Measurements from ENCODE around the gene CEP170.

The CEP170 gene

GRCh38 chr1:243268751-243269460 is 13.8 kb upstream of the CEP170 start:
- Histone ChIP-seq H3K4me2 (peak overlapping the region; percentile 92), H3K27ac (peak overlapping the region; percentile 87), H3K27me3 (no peaks in the 10 kb centered on the region), H3K4me1 (peaks cover 70% of the 10 kb centered on the region), H3K4me3 (peak overlapping the region; percentile 59), H3K36me3 (peaks cover 11% of the 10 kb centered on the region), H3K9me3 (no peaks in the 10 kb centered on the region), H3K9ac (peak overlapping the region; percentile 72), H4K20me1 (no peaks in the 10 kb centered on the region)
- no peak for TF ChIP-seq Cebpa-rat (IDR thresholded peaks at IDR 0.05)

- 0 out of 2 replicates have a peak, but pooled peaks cover 4% of the 10 kb centered on the region for H3K36me3 ChIP-seq
- H3K4me2 ChIP-seq = peak overlapping the region; percentile 92
- H3K9ac ChIP-seq = peak overlapping the region; percentile 72
- TF ChIP-seq Cebpa-rat (IDR thresholded peaks at IDR 0.05) = no peak
- no peaks in the 10 kb centered on the region for H3K9me3 ChIP-seq
- no peaks in the 10 kb centered on the region for H4K20me1 ChIP-seq
- H3K4me3 ChIP-seq = peak overlapping the region; percentile 59
- H3K27me3 ChIP-seq = no peaks in the 10 kb centered on the region
- peak overlapping the region; percentile 87 for H3K27ac ChIP-seq
- peaks cover 78% of the 10 kb centered on the region for H3K4me1 ChIP-seq
Observed at GRCh38 chr1:243267914-243268653, 13.0 kb upstream of the CEP170 start.

- Histone ChIP-seq H3K4me1 (peaks cover 84% of the 10 kb centered on the region), H3K4me3 (no peak overlapping the region), H3K9ac (peak overlapping the region; percentile 72), H3K27ac (peak overlapping the region; percentile 87), H3K27me3 (no peaks in the 10 kb centered on the region), H3K36me3 (0 out of 2 replicates have a peak, but pooled peaks cover 3% of the 10 kb centered on the region), H3K9me3 (no peaks in the 10 kb centered on the region), H4K20me1 (no peaks in the 10 kb centered on the region), H3K4me2 (peak overlapping the region; percentile 92)
- TF ChIP-seq Cebpa-rat (IDR thresholded peaks at IDR 0.05) = no peak
Observed at GRCh38 chr1:243267471-243267880, 12.4 kb upstream of the CEP170 start.

GRCh38 chr1:243266231-243266630 is 11.2 kb upstream of the CEP170 start:
- Histone ChIP-seq H3K4me1 (peaks cover 85% of the 10 kb centered on the region), H4K20me1 (no peaks in the 10 kb centered on the region), H3K9me3 (no peaks in the 10 kb centered on the region), H3K9ac (no peak overlapping the region), H3K36me3 (no peaks in the 10 kb centered on the region), H3K4me2 (no peak overlapping the region; the same call in 1 of the 2 replicates), H3K27ac (peak overlapping the region; percentile 87; the same call in 1 of the 2 replicates), H3K27me3 (no peaks in the 10 kb centered on the region), H3K4me3 (no peak overlapping the region)
- TF ChIP-seq Cebpa-rat (IDR thresholded peaks at IDR 0.05) = no peak

- peak; percentile 55; the same call in 1 of the 2 replicates for TF ChIP-seq Cebpa-rat (IDR thresholded peaks at IDR 0.05)
- H3K4me1 ChIP-seq = peaks cover 73% of the 10 kb centered on the region
- H3K27me3 ChIP-seq = no peaks in the 10 kb centered on the region
- H4K20me1 ChIP-seq = no peaks in the 10 kb centered on the region
- peak overlapping the region; percentile 77 for H3K27ac ChIP-seq
- H3K9ac ChIP-seq = peak overlapping the region; percentile 39; the same call in 1 of the 2 replicates
- no peak overlapping the region for H3K4me3 ChIP-seq
- H3K4me2 ChIP-seq = peak overlapping the region; percentile 71
- H3K9me3 ChIP-seq = no peaks in the 10 kb centered on the region
- no peaks in the 10 kb centered on the region for H3K36me3 ChIP-seq
Observed at GRCh38 chr1:243264717-243265116, 9.6 kb upstream of the CEP170 start.

- Histone ChIP-seq H3K4me1 (peaks cover 54% of the 10 kb centered on the region), H3K9me3 (no peaks in the 10 kb centered on the region), H3K4me3 (no peak overlapping the region), H3K9ac (no peak overlapping the region), H3K36me3 (no peaks in the 10 kb centered on the region), H4K20me1 (no peaks in the 10 kb centered on the region), H3K4me2 (no peak overlapping the region), H3K27me3 (no peaks in the 10 kb centered on the region), H3K27ac (no peak overlapping the region)
- TF ChIP-seq Cebpa-rat (IDR thresholded peaks at IDR 0.05) = no peak
Observed at GRCh38 chr1:243261390-243261789, 6.3 kb upstream of the CEP170 start.

GRCh38 chr1:243260221-243260880 is 5.3 kb upstream of the CEP170 start:
- H3K9me3 ChIP-seq = no peaks in the 10 kb centered on the region
- no peaks in the 10 kb centered on the region for H3K27me3 ChIP-seq
- no peak overlapping the region for H3K4me2 ChIP-seq
- peaks cover 46% of the 10 kb centered on the region for H3K4me1 ChIP-seq
- no peak overlapping the region for H3K9ac ChIP-seq
- H3K27ac ChIP-seq = no peak overlapping the region
- no peaks in the 10 kb centered on the region for H3K36me3 ChIP-seq
- no peaks in the 10 kb centered on the region for H4K20me1 ChIP-seq
- H3K4me3 ChIP-seq = no peak overlapping the region
- TF ChIP-seq Cebpa-rat (IDR thresholded peaks at IDR 0.05) = no peak

GRCh38 chr1:243258731-243259130 is 3.6 kb upstream of the CEP170 start:
- H3K4me1 ChIP-seq = peaks cover 30% of the 10 kb centered on the region
- no peak overlapping the region for H3K9ac ChIP-seq
- no peaks in the 10 kb centered on the region for H3K36me3 ChIP-seq
- H3K4me3 ChIP-seq = no peak overlapping the region
- no peaks in the 10 kb centered on the region for H3K27me3 ChIP-seq
- H3K27ac ChIP-seq = no peak overlapping the region
- peaks cover 6% of the 10 kb centered on the region for H4K20me1 ChIP-seq
- H3K9me3 ChIP-seq = no peaks in the 10 kb centered on the region
- TF ChIP-seq Cebpa-rat (IDR thresholded peaks at IDR 0.05) = no peak
- H3K4me2 ChIP-seq = no peak overlapping the region

GRCh38 chr1:243257189-243257588 is 2.1 kb upstream of the CEP170 start:
- no peak overlapping the region for H3K4me3 ChIP-seq
- H3K4me1 ChIP-seq = peaks cover 22% of the 10 kb centered on the region
- peak overlapping the region; percentile 88 for H3K4me2 ChIP-seq
- H3K9me3 ChIP-seq = no peaks in the 10 kb centered on the region
- peaks cover 21% of the 10 kb centered on the region for H4K20me1 ChIP-seq
- no peak for TF ChIP-seq Cebpa-rat (IDR thresholded peaks at IDR 0.05)
- no peak overlapping the region for H3K9ac ChIP-seq
- H3K36me3 ChIP-seq = no peaks in the 10 kb centered on the region
- no peak overlapping the region for H3K27ac ChIP-seq
- H3K27me3 ChIP-seq = no peaks in the 10 kb centered on the region
